GM21515 (cell line): Measurements from ENCODE around the gene SHC2.
"Not testable (repeated sequence)": the region's sequence is repeated elsewhere in the genome, so short reads cannot be mapped to it uniquely, and the experiment has no call there.

ENCODE experiments used
- ATAC-seq: cut with Tn5 transposase; IDR thresholded peaks from one replicate; pipeline ENCODE4 v1.9.1; 2021; ENCODE audit not compliant: unreplicated experiment

SHC2 gene

GRCh38 chr19:427675-428074, 33.2 kb downstream of the SHC2 start:
- not testable (repeated sequence) for ATAC-seq

GRCh38 chr19:426725-427445, 33.9 kb downstream of the SHC2 start:
- no peak for ATAC-seq

DNA sequence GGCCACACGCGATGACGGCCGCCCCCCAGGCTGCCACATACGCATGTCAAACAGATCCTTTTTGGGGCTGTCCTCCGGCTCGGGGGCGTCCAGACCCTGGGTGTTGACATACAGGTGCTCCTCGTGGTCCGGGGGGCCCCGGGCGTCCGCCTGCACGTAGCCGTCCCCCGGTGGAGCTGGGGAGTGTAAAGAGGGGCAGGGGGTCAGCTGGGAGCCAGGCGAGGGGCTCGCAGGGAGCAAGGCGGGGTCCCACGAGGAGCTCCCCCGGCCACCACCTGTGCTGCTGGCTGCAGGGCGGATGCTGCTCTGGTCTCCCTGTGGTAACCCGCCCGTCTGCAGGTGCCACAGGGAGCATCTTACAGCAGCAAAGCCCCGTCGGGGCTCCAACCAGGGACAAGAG, 35.8 kb downstream of the SHC2 start:
- ATAC-seq: no peak

DNA sequence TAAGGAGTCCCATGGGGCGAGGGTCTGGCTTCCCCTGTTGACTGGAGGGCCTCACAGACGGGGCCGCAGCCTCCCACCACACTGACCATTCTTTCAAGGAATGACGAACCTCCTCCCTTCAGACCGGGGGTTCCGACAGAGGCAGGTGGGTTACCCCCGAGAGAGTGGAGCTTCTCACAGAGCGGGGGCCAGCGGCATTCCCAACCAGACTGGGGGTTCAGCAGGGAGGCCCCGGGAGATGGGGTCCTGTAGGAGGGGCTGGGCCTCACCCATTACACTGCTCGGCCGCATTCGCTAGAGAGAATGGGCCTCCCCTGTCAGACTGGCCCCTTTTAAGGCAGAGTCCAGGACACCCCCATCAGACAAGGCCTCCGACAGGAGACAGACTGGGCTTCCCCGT, 36.3 kb downstream of the SHC2 start:
- no peak for ATAC-seq

DNA sequence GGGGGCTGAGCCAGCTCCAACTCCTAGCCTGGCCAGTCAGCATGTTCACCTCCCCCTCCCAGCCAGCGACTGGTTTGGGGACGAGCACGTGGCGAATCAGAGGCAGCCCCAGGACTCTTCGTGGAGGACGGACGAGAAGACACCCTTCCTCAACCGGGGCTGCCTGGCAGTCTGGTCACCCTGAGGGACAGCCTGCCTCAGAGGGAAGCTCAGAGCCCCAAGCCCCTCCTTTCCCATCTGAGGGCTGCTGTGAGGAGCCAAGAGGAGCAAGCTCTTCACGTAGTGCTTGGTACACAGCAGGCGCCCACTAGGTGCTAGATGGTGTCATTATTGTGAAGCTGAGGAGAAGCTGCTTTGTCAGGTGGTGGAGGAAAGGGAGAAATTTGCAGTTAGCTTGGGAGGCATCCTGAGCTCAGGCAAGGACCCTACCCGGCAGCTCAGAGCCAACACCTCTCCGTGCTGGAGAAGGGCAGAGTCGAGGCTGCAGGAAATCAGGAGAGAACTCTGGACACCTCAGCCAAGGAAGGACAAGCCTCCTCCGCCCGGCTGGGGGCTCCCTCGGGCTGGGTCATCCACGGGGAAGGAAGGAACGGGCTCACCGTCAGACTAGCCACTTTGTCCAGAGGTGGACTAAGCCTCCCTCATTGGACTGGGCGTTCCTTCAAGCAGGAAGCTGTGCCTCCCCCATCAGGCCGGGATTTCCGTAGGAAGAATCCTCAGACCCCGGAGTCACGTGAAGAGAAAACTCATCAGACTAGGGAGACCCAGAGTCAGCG, 37.0 kb downstream of the SHC2 start:
- ATAC-seq: no peak

- ATAC-seq: not testable (repeated sequence)
Observed at GRCh38 chr19:422917-423226, 38.0 kb downstream of the SHC2 start.

DNA sequence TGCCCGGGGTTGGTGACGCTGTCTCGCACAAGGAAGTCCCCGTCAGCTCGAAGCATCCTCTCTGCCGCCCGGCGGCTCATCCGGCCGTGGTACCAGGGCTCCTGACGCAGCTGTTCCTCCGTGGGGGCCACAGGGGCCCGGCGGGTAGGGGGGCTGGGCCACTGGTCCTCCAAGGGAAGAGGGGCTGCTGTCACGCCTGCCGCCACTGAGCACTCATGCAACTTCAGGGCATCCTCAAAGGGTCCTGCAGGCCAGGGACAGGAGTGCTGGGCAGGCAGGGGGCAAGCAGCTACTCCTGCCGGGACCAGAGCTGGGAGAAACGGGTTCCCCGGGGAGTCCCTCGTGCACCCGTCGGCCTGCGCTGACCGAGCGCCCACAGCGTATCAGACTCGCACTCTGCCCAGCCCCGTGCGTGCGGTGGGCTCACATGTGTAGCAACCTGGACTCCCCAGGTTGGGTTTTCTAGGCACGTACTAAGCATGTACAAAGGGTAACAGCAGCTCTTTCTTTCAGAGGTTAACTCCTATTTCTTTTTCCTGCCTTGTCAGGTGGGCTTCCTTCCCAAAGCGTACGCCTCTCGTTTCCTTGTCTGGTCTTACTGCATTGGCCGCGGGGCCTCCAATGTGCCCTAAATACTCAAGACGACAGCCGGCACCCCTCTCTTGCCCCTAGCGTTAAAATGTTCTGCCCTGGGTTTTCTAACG, 38.5 kb downstream of the SHC2 start:
- no peak for ATAC-seq

DNA sequence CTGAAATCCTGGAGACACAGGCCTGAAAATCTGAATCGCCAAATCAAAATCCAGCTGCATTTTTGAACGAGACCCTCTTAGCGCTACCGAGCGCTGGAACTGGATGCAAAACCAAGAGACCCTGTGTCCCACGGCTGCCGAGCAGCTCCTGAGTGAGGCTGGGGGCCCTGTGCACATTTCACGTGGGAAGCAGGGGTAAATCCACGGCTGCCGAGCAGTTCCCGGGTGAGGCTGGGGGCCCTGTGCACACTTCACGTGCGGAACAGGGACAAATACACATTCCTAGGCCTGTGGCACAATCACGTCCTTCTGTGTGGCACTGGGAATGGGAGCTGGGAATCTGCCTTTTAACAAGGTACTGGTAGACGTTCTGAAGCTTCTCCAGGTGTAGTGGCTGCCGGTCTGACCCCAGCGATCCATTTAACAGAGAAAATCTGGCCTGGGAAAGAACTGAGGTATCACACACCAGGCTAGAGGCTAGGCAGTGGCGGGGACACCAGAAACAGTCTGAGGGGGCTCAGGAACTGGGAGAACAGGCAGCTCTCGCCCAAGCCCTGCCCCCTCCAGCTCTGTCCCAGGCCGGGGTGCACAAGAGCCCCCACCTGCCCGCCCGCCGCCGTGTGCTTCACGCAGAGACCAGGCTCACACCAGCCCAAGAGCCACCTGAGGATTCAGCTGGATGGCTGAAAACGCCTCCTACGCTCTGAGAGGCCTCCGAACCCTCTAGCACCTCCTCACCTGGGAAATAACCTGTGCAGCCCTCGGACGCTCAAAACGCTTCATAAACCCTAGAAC, 40.9 kb downstream of the SHC2 start:
- no peak for ATAC-seq

- ATAC-seq: no peak
Observed at GRCh38 chr19:418761-419671, 41.8 kb downstream of the SHC2 start.

GRCh38 chr19:416416-416815, 44.4 kb downstream of the SHC2 start:
- no peak for ATAC-seq

DNA sequence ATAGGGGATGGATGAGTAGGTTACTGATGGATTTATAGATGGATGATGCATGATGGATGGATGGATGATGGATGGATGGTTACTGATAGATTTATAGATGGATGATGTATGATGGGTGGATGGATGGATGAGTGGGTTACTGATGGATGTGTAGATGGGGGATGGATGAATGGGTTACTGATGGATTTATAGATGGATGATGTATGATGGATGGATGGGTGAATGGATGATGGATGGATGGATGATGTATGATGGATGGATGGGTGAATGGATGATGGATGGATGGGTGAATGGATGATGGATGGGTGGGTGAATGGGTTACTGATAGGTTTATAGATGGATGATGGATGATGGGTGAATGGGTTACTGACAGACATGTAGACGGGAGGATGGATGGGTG, 45.5 kb downstream of the SHC2 start:
- no peak for ATAC-seq

GRCh38 chr19:413756-414420, 46.9 kb downstream of the SHC2 start:
- ATAC-seq: no peak

DNA sequence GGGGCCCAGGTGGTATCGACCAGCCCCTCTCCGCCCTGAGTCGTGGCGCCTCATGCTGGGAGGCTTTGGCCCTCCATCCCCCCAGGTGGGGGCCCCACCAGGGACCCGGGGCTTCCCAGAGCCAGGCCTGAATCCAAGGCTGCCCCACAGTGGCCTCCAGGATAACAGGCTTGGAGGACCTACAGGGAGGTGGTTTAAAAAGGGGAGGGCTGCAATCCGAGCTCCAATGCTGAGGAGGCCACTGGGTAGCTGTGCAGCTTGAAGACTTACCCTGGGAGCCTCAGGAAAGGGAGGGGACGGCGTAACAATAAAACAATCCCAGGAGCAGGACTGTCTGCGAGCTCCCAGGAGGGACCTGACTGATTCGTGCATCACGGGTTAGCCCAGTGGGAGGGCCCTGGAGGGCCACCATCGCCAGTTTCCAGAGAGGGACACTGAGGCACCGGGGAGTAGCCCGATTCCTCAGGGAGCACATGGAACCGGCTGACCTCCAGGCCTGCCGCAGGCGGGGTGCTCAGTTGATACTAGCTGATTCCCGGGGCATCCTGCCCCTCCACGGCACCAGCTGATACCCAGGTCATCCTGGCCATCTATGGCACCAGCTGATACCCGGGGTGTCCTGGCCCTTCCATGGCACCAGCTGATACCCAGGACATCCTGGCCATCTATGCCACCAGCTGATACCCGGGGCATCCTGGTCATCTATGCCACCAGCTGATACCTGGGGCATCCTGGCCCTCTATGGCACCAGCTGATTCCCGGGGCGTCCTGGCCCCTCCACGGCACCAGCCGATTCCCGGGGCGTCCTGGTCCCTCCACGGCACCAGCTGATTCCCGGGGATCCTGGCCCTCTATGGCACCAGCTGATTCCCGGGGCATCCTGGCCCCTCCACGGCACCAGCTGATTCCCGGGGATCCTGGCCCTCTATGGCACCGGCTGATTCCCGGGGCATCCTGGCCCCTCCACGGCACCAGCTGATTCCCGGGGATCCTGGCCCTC, 48.2 kb downstream of the SHC2 start:
- ATAC-seq: no peak

GRCh38 chr19:411723-412355, 49.0 kb downstream of the SHC2 start:
- ATAC-seq: no peak

- not testable (repeated sequence) for ATAC-seq
Observed at GRCh38 chr19:411121-411722, 49.6 kb downstream of the SHC2 start.

- no peak for ATAC-seq
Observed at GRCh38 chr19:410243-410781, 50.5 kb downstream of the SHC2 start.

DNA sequence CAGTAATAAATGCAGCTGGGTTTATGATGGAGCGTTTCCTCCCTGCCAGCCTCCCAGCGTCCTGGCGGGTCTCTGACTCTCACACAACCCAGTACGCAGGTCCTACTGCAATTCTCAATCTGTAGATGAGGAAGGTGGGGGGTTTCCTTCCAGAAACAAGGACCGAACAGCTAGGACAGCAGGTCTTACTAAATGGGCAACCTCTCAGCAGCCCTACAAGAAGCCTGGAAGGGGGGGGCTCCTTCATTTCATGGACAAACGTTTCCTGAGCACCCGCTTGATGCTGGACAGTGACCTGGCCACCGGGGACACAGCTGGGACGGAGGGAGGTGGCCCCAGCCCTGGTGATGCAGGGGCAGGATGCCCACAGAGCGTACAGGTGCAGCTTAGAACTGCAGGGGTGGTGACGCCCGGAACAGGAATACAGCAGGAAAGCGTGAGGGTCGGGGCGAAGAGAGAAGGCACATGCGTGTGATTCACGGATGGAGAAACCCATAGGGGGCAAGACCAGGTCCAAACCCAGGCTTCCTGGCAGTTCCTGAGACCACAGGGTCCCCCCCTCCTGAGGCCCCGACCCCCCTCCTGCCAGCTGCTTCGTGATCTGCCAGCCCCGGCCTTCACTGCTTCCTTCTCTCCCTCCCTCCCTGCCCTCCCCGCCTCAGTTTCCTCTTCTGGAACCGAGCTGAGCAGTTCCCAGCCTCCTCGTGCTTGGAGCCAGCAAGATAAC, 51.2 kb downstream of the SHC2 start:
- ATAC-seq: no peak
